H9 (cell line): ENCODE data around the gene ALG11. TPM values are rescaled to one million over a fixed set of nuclear protein-coding genes. Genes with fewer than 3 reads are reported as not detected.

ENCODE experiments used
- DNase-seq: peaks from one replicate; pipeline ENCODE4 v3.0.0-alpha.2; 2017
- H2AFZ ChIP-seq: one replicate; pipeline ENCODE4 v1.6.1; 2013; ENCODE audit warnings: mild to moderate bottlenecking, low read length, control low read depth, moderate library complexity
- H2AK5ac ChIP-seq: 2 replicates; pipeline ENCODE4 v1.6.1; 2013; ENCODE audit warnings: low read length, control low read depth, mixed read lengths; ENCODE audit not compliant: insufficient read length
- H2BK120ac ChIP-seq: one replicate; pipeline ENCODE4 v1.6.1; 2013; ENCODE audit warnings: low read depth, mild to moderate bottlenecking, low read length, control low read depth, inconsistent platforms; ENCODE audit not compliant: poor library complexity, severe bottlenecking
- H2BK12ac ChIP-seq: 2 replicates; pipeline ENCODE4 v1.6.1; 2013; ENCODE audit warnings: low read length, control low read depth, mixed read lengths, low read depth; ENCODE audit not compliant: insufficient read length
- H2BK15ac ChIP-seq: 2 replicates; pipeline ENCODE4 v1.6.1; 2013; ENCODE audit warnings: low read depth, low read length, control low read depth
- H2BK20ac ChIP-seq: one replicate; pipeline ENCODE4 v1.6.1; 2013; ENCODE audit warnings: low read depth, mild to moderate bottlenecking, low read length, control low read depth, inconsistent platforms; ENCODE audit not compliant: poor library complexity, severe bottlenecking
- H2BK5ac ChIP-seq: 2 replicates; pipeline ENCODE4 v1.6.1; 2013; ENCODE audit warnings: low read length, control low read depth, mixed read lengths; ENCODE audit not compliant: insufficient read length
- H3K14ac ChIP-seq: 2 replicates; pipeline ENCODE4 v1.6.1; 2013; ENCODE audit warnings: low read length, control low read depth; ENCODE audit not compliant: insufficient read depth
- H3K18ac ChIP-seq: 2 replicates; pipeline ENCODE4 v1.6.1; 2013; ENCODE audit warnings: low read depth, mild to moderate bottlenecking, mixed read lengths, low read length, control low read depth; ENCODE audit not compliant: insufficient read length
- H3K23ac ChIP-seq: 2 replicates; pipeline ENCODE4 v1.6.1; 2013; ENCODE audit warnings: low read length, control low read depth, mixed read lengths, low read depth; ENCODE audit not compliant: insufficient read length
- H3K23me2 ChIP-seq: 2 replicates; pipeline ENCODE4 v1.6.1; 2013; ENCODE audit warnings: low read depth, mild to moderate bottlenecking, mixed read lengths, low read length, control low read depth; ENCODE audit not compliant: insufficient read length, poor library complexity, severe bottlenecking
- H3K27ac ChIP-seq: 2 replicates; pipeline ENCODE4 v1.5.1; 2013; ENCODE audit warnings: low read length, control low read depth, mixed read lengths, low read depth; ENCODE audit not compliant: insufficient read length
- H3K27me3 ChIP-seq: 2 replicates; pipeline ENCODE4 v1.6.1; 2013; ENCODE audit warnings: low read length, control low read depth, inconsistent platforms; ENCODE audit not compliant: insufficient read depth
- H3K4ac ChIP-seq: 2 replicates; pipeline ENCODE4 v1.6.1; 2013; ENCODE audit warnings: low read depth, mild to moderate bottlenecking, control low read depth, inconsistent platforms, low read length, moderate library complexity
- H3K4me1 ChIP-seq: 2 replicates; pipeline ENCODE4 v1.6.1; 2013; ENCODE audit warnings: low read length, control low read depth, inconsistent platforms; ENCODE audit not compliant: insufficient read depth
- H3K4me2 ChIP-seq: 2 replicates; pipeline ENCODE4 v1.6.1; 2013; ENCODE audit warnings: low read length, control low read depth, mixed read lengths; ENCODE audit not compliant: insufficient read length, insufficient read depth
- H3K56ac ChIP-seq: 2 replicates; pipeline ENCODE4 v1.6.1; 2013; ENCODE audit warnings: low read depth, mild to moderate bottlenecking, mixed read lengths, low read length, control low read depth; ENCODE audit not compliant: insufficient read length
- H3K79me1 ChIP-seq: 2 replicates; pipeline ENCODE4 v1.6.1; 2013; ENCODE audit warnings: low read depth, mild to moderate bottlenecking, moderate library complexity, low read length, control low read depth, inconsistent platforms; ENCODE audit not compliant: insufficient read depth, poor library complexity, severe bottlenecking
- H3K79me2 ChIP-seq: 2 replicates; pipeline ENCODE4 v1.6.1; 2013; ENCODE audit warnings: low read length, control low read depth, inconsistent platforms; ENCODE audit not compliant: insufficient read depth
- H3K9ac ChIP-seq: 2 replicates; pipeline ENCODE4 v1.6.1; 2013; ENCODE audit warnings: low read length, control low read depth, mixed read lengths; ENCODE audit not compliant: insufficient read length; ENCODE audit errors: extremely low read depth
- H3K9me3 ChIP-seq: one replicate; pipeline ENCODE4 v1.6.1; 2013; ENCODE audit warnings: low read depth, low read length, inconsistent platforms; ENCODE audit not compliant: control insufficient read depth
- H3T11ph ChIP-seq: one replicate; pipeline ENCODE4 v1.6.1; 2013; ENCODE audit warnings: mild to moderate bottlenecking, low read length, control low read depth, inconsistent platforms
- H4K20me1 ChIP-seq: one replicate; pipeline ENCODE4 v1.6.1; 2013; ENCODE audit not compliant: control insufficient read depth, insufficient read length, insufficient read depth
- H4K5ac ChIP-seq: 2 replicates; pipeline ENCODE4 v1.6.1; 2013; ENCODE audit warnings: low read depth, mild to moderate bottlenecking, mixed read lengths, low read length, control low read depth; ENCODE audit not compliant: insufficient read length
- H4K8ac ChIP-seq: replicated peaks from 2 replicates; pipeline ENCODE4 v1.6.1; 2013; ENCODE audit warnings: low read length, control low read depth, mixed read lengths, low read depth; ENCODE audit not compliant: insufficient read length
- H4K91ac ChIP-seq: 2 replicates; pipeline ENCODE4 v1.6.1; 2013; ENCODE audit warnings: low read depth, mild to moderate bottlenecking, moderate library complexity, mixed read lengths, low read length, control low read depth; ENCODE audit not compliant: insufficient read length
- H3K27ac Mint-ChIP-seq, 3 experiments: 2 replicates in 2 of 3; 3 replicates in 1 of 3; pipeline ENCODE4 v1.8.0; 2020 to 2021; ENCODE audit warnings: mixed read lengths in 3 of 3, mild to moderate bottlenecking in 1 of 3, moderate library complexity in 1 of 3
- H3K27me3 Mint-ChIP-seq: 2 replicates; pipeline ENCODE4 v1.8.0; 2021; ENCODE audit warnings: low read depth, mild to moderate bottlenecking, moderate library complexity, mixed read lengths
- H3K36me3 Mint-ChIP-seq, 3 experiments: 2 replicates in 2 of 3; 3 replicates in 1 of 3; pipeline ENCODE4 v1.8.0; 2020 to 2021; ENCODE audit warnings: low read depth in 3 of 3, mixed read lengths in 3 of 3; ENCODE audit not compliant: insufficient read depth in 1 of 3
- H3K4me1 Mint-ChIP-seq, 2 experiments: 2 replicates each; pipeline ENCODE4 v1.8.0; 2020; ENCODE audit warnings: mixed read lengths in 2 of 2
- H3K4me3 Mint-ChIP-seq, 2 experiments: 2 replicates in 1 of 2; 3 replicates in 1 of 2; pipeline ENCODE4 v1.8.0; 2020 to 2021; ENCODE audit warnings: mild to moderate bottlenecking in 2 of 2, mixed read lengths in 2 of 2, moderate library complexity in 1 of 2
- H3K9me3 Mint-ChIP-seq, 2 experiments: 2 replicates in 1 of 2; 3 replicates in 1 of 2; pipeline ENCODE4 v1.8.0; 2020; ENCODE audit warnings: mild to moderate bottlenecking in 2 of 2, mixed read lengths in 2 of 2, moderate library complexity in 1 of 2
- CTCF ChIP-seq: fragments of 200-600 bp; sonication (generic); conservative IDR thresholded peaks from 3 replicates; pipeline ENCODE4 v1.8.0; 2021; ENCODE audit warnings: antibody characterized with exemption, mild to moderate bottlenecking
- WGBS: extraction: QIAGEN DNeasy Blood & Tissue Kit; methylation state at CpG from one replicate; pipeline ENCODE4 v1.1.7; 2013; ENCODE audit warnings: missing lambda C conversion rate, low lambda C conversion rate, mixed read lengths; ENCODE audit not compliant: insufficient read length; ENCODE audit errors: extremely low coverage; 5-methylcytosine and 5-hydroxymethylcytosine counted together
- total RNA-seq: library from RNA; stranded (reverse); gene quantifications from 2 replicates; pipeline ENCODE4 v1.2.1, GENCODE V29; 2021

Gene ALG11
- total RNA-seq, 1 experiment from 2014 or later = 46.6 TPM

- Histone ChIP-seq H3T11ph (no peak overlapping the region), H3K23me2 (no peaks in the 10 kb centered on the region), H2BK12ac (no peak overlapping the region), H3K9ac (no peak overlapping the region), H2BK20ac (no peak overlapping the region), H4K5ac (no peak overlapping the region), H3K4me1 (no peaks in the 10 kb centered on the region), H4K91ac (no peak overlapping the region), H3K23ac (no peak overlapping the region), H4K8ac (no peak overlapping the region), H2AK5ac (no peak overlapping the region), H3K79me1 (no peaks in the 10 kb centered on the region), H3K18ac (no peak overlapping the region), H3K4ac (no peak overlapping the region), H3K27me3 (no peaks in the 10 kb centered on the region), H4K20me1 (no peaks in the 10 kb centered on the region), H2BK120ac (no peak overlapping the region), H3K4me2 (no peak overlapping the region), H2BK15ac (no peak overlapping the region), H3K79me2 (no peaks in the 10 kb centered on the region), H3K9me3 (no peaks in the 10 kb centered on the region), H2BK5ac (no peak overlapping the region), H3K14ac (no peak overlapping the region), H2AFZ (no peak overlapping the region), H3K56ac (no peak overlapping the region), H3K27ac (no peak overlapping the region)
- H3K36me3 Mint-ChIP-seq = no peaks in the 10 kb centered on the region
- no peaks in the 10 kb centered on the region; a peak in 1 of 5 replicates for H3K9me3 Mint-ChIP-seq
- no CpG with 5 or more reads among the region's 1 CpG for WGBS
- no peak overlapping the region for H3K27ac Mint-ChIP-seq
- TF ChIP-seq CTCF = no peak
- no peaks in the 10 kb centered on the region for H3K27me3 Mint-ChIP-seq
- DNase-seq = no peak
- no peak overlapping the region for H3K4me3 Mint-ChIP-seq
- H3K4me1 Mint-ChIP-seq = peaks cover 4 to 5% of the 10 kb centered on the region in 2 experiments
Measured at GRCh38 chr13:51976423-51976822, 35.8 kb upstream of the ALG11 start.
